Limb (tissue), 2 donors: ENCODE data around the gene SEC22B.
"Not testable (repeated sequence)": the region's sequence is repeated elsewhere in the genome, so short reads cannot be mapped to it uniquely, and the experiment has no call there.

Experiments
- DNase-seq, 2 donors: peaks; one replicate each; pipeline ENCODE4 v3.0.0-alpha.2; 2016; ENCODE audit errors: extremely low spot score in 2 of 2

The SEC22B gene

GRCh38 chr1:120176092-120176855, at the start of gene SEC22B:
Gene SEC22B, minus strand, starts transcription at chr1:120176520. Its CDS starts 139 bp downstream, at chr1:120176381.
- peak; percentile 91 to 92 for DNase-seq

GRCh38 chr1:120217933-120218332, 41.6 kb upstream of the SEC22B start:
- peak; percentile 8 to 18 for DNase-seq

- peak in 1 of 2 donors; percentile 24 for DNase-seq
These were observed 41.0 kb upstream of the SEC22B start for GRCh38 chr1:120217175-120217929.

GRCh38 chr1:120213606-120214005, 37.3 kb upstream of the SEC22B start:
- not testable (repeated sequence) for DNase-seq

GRCh38 chr1:120210754-120211153, 34.4 kb upstream of the SEC22B start:
- DNase-seq = not testable (repeated sequence)

GRCh38 chr1:120196863-120197775, 20.8 kb upstream of the SEC22B start:
- peak in 1 of 2 donors; percentile 30 for DNase-seq

GRCh38 chr1:120188626-120189025, 12.3 kb upstream of the SEC22B start:
- DNase-seq = not testable (repeated sequence)

- not testable (repeated sequence) for DNase-seq
These were observed 5.9 kb upstream of the SEC22B start for GRCh38 chr1:120182176-120182707.

- peak; percentile 47 to 58 for DNase-seq
These were observed 3.7 kb upstream of the SEC22B start for GRCh38 chr1:120179811-120180690.

GRCh38 chr1:120178799-120179756, 2.8 kb upstream of the SEC22B start:
- peak in 1 of 2 donors; percentile 39 for DNase-seq

- DNase-seq = not testable (repeated sequence)
These were observed 1.7 kb upstream of the SEC22B start for GRCh38 chr1:120178058-120178457.

GRCh38 chr1:120175688-120176087, 632 bp downstream of the SEC22B start:
- not testable (repeated sequence) for DNase-seq

GRCh38 chr1:120164761-120165160, 11.6 kb downstream of the SEC22B start:
- not testable (repeated sequence) for DNase-seq

- not testable (repeated sequence) for DNase-seq
These were observed 14.3 kb downstream of the SEC22B start for GRCh38 chr1:120162015-120162414.

GRCh38 chr1:120158495-120158894, 17.8 kb downstream of the SEC22B start:
- not testable (repeated sequence) for DNase-seq

GRCh38 chr1:120158086-120158485, 18.2 kb downstream of the SEC22B start:
- DNase-seq = not testable (repeated sequence)

- DNase-seq = not testable (repeated sequence)
These were observed 26.0 kb downstream of the SEC22B start for GRCh38 chr1:120150138-120150822.

- not testable (repeated sequence) for DNase-seq
These were observed 26.8 kb downstream of the SEC22B start for GRCh38 chr1:120149420-120150059.
